ENCODE measurements around the gene PER1. TPM values are rescaled to one million over a fixed set of nuclear protein-coding genes. Genes with fewer than 3 reads are reported as not detected.

PER1 gene
- total RNA-seq, 2 experiments from 2014 or later = 15.4 to 48.0 TPM

DNA sequence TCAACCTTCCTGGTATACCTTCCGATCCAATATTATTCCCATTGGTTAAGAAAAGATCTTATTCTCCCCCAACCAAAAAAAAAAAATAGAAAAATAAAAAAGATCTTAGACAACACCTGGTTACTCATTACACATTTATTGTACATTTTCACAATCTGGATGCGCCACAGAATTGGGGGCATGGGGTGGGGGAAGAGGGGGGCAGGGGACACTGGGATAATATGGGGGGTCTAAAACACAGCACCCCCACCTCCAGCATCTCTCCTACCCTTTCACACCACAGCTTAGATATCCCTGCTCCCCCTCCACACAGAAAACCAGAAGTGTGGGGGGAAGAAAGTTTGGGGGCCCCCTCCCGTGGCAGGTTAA is 6.8 kb upstream of the PER1 start:
- H2AFZ ChIP-seq (ENCODE audit: low read length) = no peak overlapping the region
- H3K4me2 ChIP-seq (ENCODE audit: low read length) = peak overlapping the region; percentile 52; the same call in 1 of the 2 replicates
- no peak overlapping the region for H3K4me3 ChIP-seq (ENCODE audit: low read depth, low read length, poor library complexity, severe bottlenecking)
- CTCF ChIA-PET (ENCODE audit: unreplicated experiment) = interaction anchor here (1.3 kb wide), 1 partner anchor 15 kb away, joined by 5 read pairs; no protein-coding TSS in a partner anchor
- H3K9me3 ChIP-seq (ENCODE audit: low read length) = no peaks in the 10 kb centered on the region
- TF ChIP-seq, protein P1, sequence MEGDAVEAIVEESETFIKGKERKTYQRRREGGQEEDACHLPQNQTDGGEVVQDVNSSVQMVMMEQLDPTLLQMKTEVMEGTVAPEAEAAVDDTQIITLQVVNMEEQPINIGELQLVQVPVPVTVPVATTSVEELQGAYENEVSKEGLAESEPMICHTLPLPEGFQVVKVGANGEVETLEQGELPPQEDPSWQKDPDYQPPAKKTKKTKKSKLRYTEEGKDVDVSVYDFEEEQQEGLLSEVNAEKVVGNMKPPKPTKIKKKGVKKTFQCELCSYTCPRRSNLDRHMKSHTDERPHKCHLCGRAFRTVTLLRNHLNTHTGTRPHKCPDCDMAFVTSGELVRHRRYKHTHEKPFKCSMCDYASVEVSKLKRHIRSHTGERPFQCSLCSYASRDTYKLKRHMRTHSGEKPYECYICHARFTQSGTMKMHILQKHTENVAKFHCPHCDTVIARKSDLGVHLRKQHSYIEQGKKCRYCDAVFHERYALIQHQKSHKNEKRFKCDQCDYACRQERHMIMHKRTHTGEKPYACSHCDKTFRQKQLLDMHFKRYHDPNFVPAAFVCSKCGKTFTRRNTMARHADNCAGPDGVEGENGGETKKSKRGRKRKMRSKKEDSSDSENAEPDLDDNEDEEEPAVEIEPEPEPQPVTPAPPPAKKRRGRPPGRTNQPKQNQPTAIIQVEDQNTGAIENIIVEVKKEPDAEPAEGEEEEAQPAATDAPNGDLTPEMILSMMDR (conservative IDR thresholded peaks at IDR 0.05; ENCODE audit: low read length) = no peak; the same call in 1 of the 2 replicates
- TF ChIP-seq EZH2phosphoT487 (IDR thresholded peaks at IDR 0.05; ENCODE audit: borderline replicate concordance, low read depth, low read length) = no peak
- BruUV-seq (replicated peaks) = no TSS peak
- H3K79me2 ChIP-seq (ENCODE audit: insufficient read depth, low read depth, low read length) = peaks cover 14% of the 10 kb centered on the region; the same call in 1 of the 2 replicates
- no peak for DNase-seq (ENCODE audit: low spot score)
- no peak overlapping the region for H3K27ac ChIP-seq (ENCODE audit: low read depth, low read length, poor library complexity, severe bottlenecking)
- H3K9me2 ChIP-seq (ENCODE audit: insufficient read depth, low read length) = no peaks in the 10 kb centered on the region
- peaks cover 58% of the 10 kb centered on the region for H3K4me1 ChIP-seq (ENCODE audit: insufficient read depth, low read length, poor library complexity, severe bottlenecking)
- peaks cover 27% of the 10 kb centered on the region for H3K36me3 ChIP-seq (ENCODE audit: insufficient read depth, low read length)
- POLR2A ChIA-PET = interaction anchor here (1.0 kb wide), 1 partner anchor 14 kb away, joined by 3 read pairs; no protein-coding TSS in a partner anchor
- intact Hi-C loops (cut with micrococcal nuclease; ENCODE audit: unreplicated experiment) = loop anchor here (10.0 kb wide), 1 partner anchor 324 kb away; the partner anchor contains the start of gene KDM6B
- no peaks in the 10 kb centered on the region for H4K20me1 ChIP-seq (ENCODE audit: insufficient read depth, low read length)

- intact Hi-C loops (cut with micrococcal nuclease; ENCODE audit: unreplicated experiment) = loop anchor here (10.0 kb wide), 1 partner anchor 324 kb away; the partner anchor contains the start of gene KDM6B
- H3K4me3 ChIP-seq (ENCODE audit: low read depth, low read length, poor library complexity, severe bottlenecking) = peak overlapping the region; percentile 4
- no peaks in the 10 kb centered on the region for H4K20me1 ChIP-seq (ENCODE audit: insufficient read depth, low read length)
- H3K9me3 ChIP-seq (ENCODE audit: low read length) = no peaks in the 10 kb centered on the region
- ChIA-PET CTCF (ENCODE audit: unreplicated experiment) (interaction anchor here (1.3 kb wide), 1 partner anchor 15 kb away, joined by 5 read pairs; no protein-coding TSS in a partner anchor), POLR2A (interaction anchor here (1.0 kb wide), 1 partner anchor 15 kb away, joined by 3 read pairs; no protein-coding TSS in a partner anchor)
- H3K27ac ChIP-seq (ENCODE audit: low read depth, low read length, poor library complexity, severe bottlenecking) = peak overlapping the region; percentile 32
- H2AFZ ChIP-seq (ENCODE audit: low read length) = no peak overlapping the region
- peaks cover 27% of the 10 kb centered on the region for H3K36me3 ChIP-seq (ENCODE audit: insufficient read depth, low read length)
- BruUV-seq (replicated peaks) = no TSS peak
- peaks cover 14% of the 10 kb centered on the region; the same call in 1 of the 2 replicates for H3K79me2 ChIP-seq (ENCODE audit: insufficient read depth, low read depth, low read length)
- H3K4me1 ChIP-seq (ENCODE audit: insufficient read depth, low read length, poor library complexity, severe bottlenecking) = peaks cover 58% of the 10 kb centered on the region
- peak overlapping the region; percentile 52 for H3K4me2 ChIP-seq (ENCODE audit: low read length)
- peak; percentile 86 for DNase-seq (ENCODE audit: low spot score)
- no peaks in the 10 kb centered on the region for H3K9me2 ChIP-seq (ENCODE audit: insufficient read depth, low read length)
- TF ChIP-seq EZH2phosphoT487 (IDR thresholded peaks at IDR 0.05; ENCODE audit: borderline replicate concordance, low read depth, low read length) = no peak
- TF ChIP-seq, protein P1 (conservative IDR thresholded peaks at IDR 0.05; ENCODE audit: low read length) = peak; percentile 91
Measured at GRCh38 chr17:8158267-8159031, 6.2 kb upstream of the PER1 start.
